H1 (cell line): ENCODE results near the gene TPD52L2. TPM values are rescaled to one million over a fixed set of nuclear protein-coding genes. Genes with fewer than 3 reads are reported as not detected.

ENCODE experiments used
- CBX5 ChIP-seq: fragments of 300-800, 300-1000 bp; sonication (generic); IDR thresholded peaks from 2 replicates; pipeline ENCODE4 v1.7.1; 2016; ENCODE audit warnings: antibody characterized with exemption, low read length, low read depth
- FOSL1 ChIP-seq: IDR thresholded peaks from 2 replicates; pipeline ENCODE4 v1.6.1; 2011; ENCODE audit warnings: mild to moderate bottlenecking, low read depth, low read length, moderate library complexity; ENCODE audit not compliant: insufficient read depth
- JUND ChIP-seq: IDR thresholded peaks from 2 replicates; pipeline ENCODE4 v1.6.1; 2011; ENCODE audit warnings: mild to moderate bottlenecking, improper control_type of control experiment, low read length
- KDM4A ChIP-seq: IDR thresholded peaks from one replicate; pipeline ENCODE4 v1.7.1; 2012; ENCODE audit warnings: low read depth, mild to moderate bottlenecking, moderate library complexity, low read length, inconsistent platforms; ENCODE audit not compliant: severe bottlenecking
- KDM5A ChIP-seq: fragments of 200-600 bp; IDR thresholded peaks from 2 replicates; pipeline ENCODE4 v1.7.1; 2012; ENCODE audit warnings: mild to moderate bottlenecking, low read length, inconsistent platforms, mixed read lengths
- NANOG ChIP-seq: IDR thresholded peaks from 2 replicates; pipeline ENCODE4 v1.6.1; 2011; ENCODE audit warnings: low read length, low read depth, mild to moderate bottlenecking, inconsistent platforms; ENCODE audit not compliant: insufficient read depth, poor library complexity, severe bottlenecking
- POU5F1 ChIP-seq: IDR thresholded peaks from 2 replicates; pipeline ENCODE4 v1.6.1; 2011; ENCODE audit warnings: low read depth, mild to moderate bottlenecking, low read length, moderate library complexity
- RFX5 ChIP-seq: IDR thresholded peaks from 2 replicates; pipeline ENCODE4 v1.6.1; 2011; ENCODE audit warnings: low read depth, low read length, improper control_type of control experiment, borderline replicate concordance
- SIRT6 ChIP-seq: IDR thresholded peaks from one replicate; pipeline ENCODE4 v1.7.1; 2012; ENCODE audit warnings: low read length, inconsistent platforms
- SIX5 ChIP-seq: IDR thresholded peaks from 2 replicates; pipeline ENCODE4 v1.6.1; 2011; ENCODE audit warnings: mild to moderate bottlenecking, low read depth, low read length
- SP1 ChIP-seq: IDR thresholded peaks from 2 replicates; pipeline ENCODE4 v1.6.1; 2011; ENCODE audit warnings: low read depth, low read length
- SP4 ChIP-seq: IDR thresholded peaks from 2 replicates; pipeline ENCODE4 v1.6.1; 2012; ENCODE audit warnings: low read length, inconsistent platforms
- SUZ12 ChIP-seq: fragments of 200-600 bp; sonication (generic); IDR thresholded peaks from 2 replicates; pipeline ENCODE4 v1.6.1; 2012; ENCODE audit warnings: mild to moderate bottlenecking, inconsistent platforms, low read length, moderate library complexity, mixed read lengths
- TAF7 ChIP-seq: optimal IDR thresholded peaks from 2 replicates; pipeline ENCODE3; 2011; ENCODE audit warnings: low read depth, mild to moderate bottlenecking, inconsistent platforms, low read length, moderate library complexity, borderline replicate concordance
- TCF12 ChIP-seq: IDR thresholded peaks from 2 replicates; pipeline ENCODE4 v1.6.1; 2011; ENCODE audit warnings: low read depth, mild to moderate bottlenecking, low read length
- polyA plus RNA-seq, 7 experiments: library from polyadenylated mRNA; depleted of rRNA in 3 of 7; stranded (reverse) in 5 of 7; unstranded in 2 of 7; fragments of >200 nt in 5 of 7; fragments of 200-250 nt in 2 of 7; gene quantifications; 1 replicate in 5 of 7; 2 replicates in 1 of 7; 4 replicates in 1 of 7; pipeline versions ENCODE4 v1.2.1 to v1.2.3, GENCODE V29; 2011 to 2013; ENCODE audit warnings: missing spikeins in 2 of 7, mixed read lengths in 2 of 7
- total RNA-seq: library from RNA; stranded (reverse); fragmentation: NEBNext Ultra II Directional; extraction: Animal tissue kit (Norgen Biotek cat#: 25700); gene quantifications from 2 replicates; pipeline ENCODE4 v1.2.1, GENCODE V29; 2021
- TF ChIP-seq, protein P1 (sequence below): IDR thresholded peaks from 2 replicates; pipeline ENCODE4 v1.6.1; 2012; ENCODE audit warnings: low read length, inconsistent platforms
- TF ChIP-seq, protein P2 (sequence below): IDR thresholded peaks from 2 replicates; pipeline ENCODE4 v1.6.1; 2011; ENCODE audit warnings: low read length, improper control_type of control experiment
- TF ChIP-seq, protein P3 (sequence below), 3 experiments: IDR thresholded peaks; 1 replicate in 2 of 3; 2 replicates in 1 of 3; pipeline versions ENCODE4 v1.5.1 to v1.6.1; 2011; ENCODE audit warnings: low read length in 3 of 3, mild to moderate bottlenecking in 3 of 3, inconsistent platforms in 2 of 3, low read depth in 1 of 3, moderate library complexity in 1 of 3; ENCODE audit not compliant: insufficient read depth in 1 of 3; ENCODE audit errors: control extremely low read depth in 1 of 3
- TF ChIP-seq, protein P4 (sequence below): IDR thresholded peaks from 2 replicates; pipeline ENCODE4 v1.6.1; 2012; ENCODE audit warnings: inconsistent platforms

Gene TPD52L2
- total and polyA plus RNA-seq, 2 of the 8 experiments (the other 6 are each of a cell fraction or from before 2014, with no cell fraction given) = 77.1 to 80.2 TPM

DNA sequence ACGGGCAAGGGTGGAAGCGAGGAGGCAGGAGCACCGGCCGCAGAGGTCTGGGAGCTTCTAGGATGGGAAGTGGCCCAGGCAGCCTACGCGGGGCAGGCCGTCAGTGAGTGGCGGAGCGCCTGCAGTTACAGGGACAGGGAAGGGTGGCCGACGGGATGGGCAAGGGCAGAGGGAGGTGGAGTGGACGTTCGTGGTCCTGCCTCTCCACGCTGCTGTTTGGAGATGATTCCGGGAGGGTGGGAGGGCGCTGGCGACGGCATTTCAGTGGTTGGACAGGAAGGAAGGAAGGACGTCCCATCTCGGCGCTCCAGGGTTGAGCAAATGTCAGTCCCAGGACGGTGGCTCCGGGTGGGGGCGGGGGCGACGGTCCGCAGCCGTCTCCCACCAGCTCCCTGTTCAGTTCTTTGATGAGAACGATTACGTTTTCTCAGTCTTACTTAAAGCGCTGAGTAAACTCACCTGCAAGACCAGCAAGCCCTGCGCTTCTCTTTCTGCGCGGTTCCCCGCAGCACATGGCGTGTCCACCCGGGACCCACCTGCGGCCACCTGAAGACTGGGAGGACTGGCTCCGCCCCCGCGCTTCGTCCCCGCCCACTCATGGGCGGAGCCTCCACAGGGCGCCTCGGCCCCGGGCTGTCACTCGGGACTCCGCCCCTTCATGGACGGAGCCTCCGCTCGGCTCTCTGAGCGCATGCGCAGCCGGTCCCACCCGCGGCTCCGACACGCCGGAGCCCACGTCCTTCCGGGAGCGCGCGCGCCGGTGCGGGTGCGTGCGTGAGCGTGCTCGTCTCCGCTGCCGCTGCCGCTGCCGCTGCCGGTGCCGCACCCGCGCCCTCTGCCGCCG is 29.5 kb downstream of the TPD52L2 start, which contains the start of gene DNAJC5 (continued):
- TF ChIP-seq, protein P1, sequence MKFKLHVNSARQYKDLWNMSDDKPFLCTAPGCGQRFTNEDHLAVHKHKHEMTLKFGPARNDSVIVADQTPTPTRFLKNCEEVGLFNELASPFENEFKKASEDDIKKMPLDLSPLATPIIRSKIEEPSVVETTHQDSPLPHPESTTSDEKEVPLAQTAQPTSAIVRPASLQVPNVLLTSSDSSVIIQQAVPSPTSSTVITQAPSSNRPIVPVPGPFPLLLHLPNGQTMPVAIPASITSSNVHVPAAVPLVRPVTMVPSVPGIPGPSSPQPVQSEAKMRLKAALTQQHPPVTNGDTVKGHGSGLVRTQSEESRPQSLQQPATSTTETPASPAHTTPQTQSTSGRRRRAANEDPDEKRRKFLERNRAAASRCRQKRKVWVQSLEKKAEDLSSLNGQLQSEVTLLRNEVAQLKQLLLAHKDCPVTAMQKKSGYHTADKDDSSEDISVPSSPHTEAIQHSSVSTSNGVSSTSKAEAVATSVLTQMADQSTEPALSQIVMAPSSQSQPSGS = no peak
- TF ChIP-seq, protein P2, sequence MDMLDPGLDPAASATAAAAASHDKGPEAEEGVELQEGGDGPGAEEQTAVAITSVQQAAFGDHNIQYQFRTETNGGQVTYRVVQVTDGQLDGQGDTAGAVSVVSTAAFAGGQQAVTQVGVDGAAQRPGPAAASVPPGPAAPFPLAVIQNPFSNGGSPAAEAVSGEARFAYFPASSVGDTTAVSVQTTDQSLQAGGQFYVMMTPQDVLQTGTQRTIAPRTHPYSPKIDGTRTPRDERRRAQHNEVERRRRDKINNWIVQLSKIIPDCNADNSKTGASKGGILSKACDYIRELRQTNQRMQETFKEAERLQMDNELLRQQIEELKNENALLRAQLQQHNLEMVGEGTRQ = no peak
- no peak for TF ChIP-seq SIRT6
- TF ChIP-seq, protein P3, sequence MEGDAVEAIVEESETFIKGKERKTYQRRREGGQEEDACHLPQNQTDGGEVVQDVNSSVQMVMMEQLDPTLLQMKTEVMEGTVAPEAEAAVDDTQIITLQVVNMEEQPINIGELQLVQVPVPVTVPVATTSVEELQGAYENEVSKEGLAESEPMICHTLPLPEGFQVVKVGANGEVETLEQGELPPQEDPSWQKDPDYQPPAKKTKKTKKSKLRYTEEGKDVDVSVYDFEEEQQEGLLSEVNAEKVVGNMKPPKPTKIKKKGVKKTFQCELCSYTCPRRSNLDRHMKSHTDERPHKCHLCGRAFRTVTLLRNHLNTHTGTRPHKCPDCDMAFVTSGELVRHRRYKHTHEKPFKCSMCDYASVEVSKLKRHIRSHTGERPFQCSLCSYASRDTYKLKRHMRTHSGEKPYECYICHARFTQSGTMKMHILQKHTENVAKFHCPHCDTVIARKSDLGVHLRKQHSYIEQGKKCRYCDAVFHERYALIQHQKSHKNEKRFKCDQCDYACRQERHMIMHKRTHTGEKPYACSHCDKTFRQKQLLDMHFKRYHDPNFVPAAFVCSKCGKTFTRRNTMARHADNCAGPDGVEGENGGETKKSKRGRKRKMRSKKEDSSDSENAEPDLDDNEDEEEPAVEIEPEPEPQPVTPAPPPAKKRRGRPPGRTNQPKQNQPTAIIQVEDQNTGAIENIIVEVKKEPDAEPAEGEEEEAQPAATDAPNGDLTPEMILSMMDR (IDR thresholded peaks at IDR 0.05; ENCODE audit: control extremely low read depth in 1 of 3, insufficient read depth in 1 of 3, low read depth in 1 of 3, low read length in 3 of 3) = no peak
- no peak for TF ChIP-seq FOSL1
- TF ChIP-seq, protein P4, sequence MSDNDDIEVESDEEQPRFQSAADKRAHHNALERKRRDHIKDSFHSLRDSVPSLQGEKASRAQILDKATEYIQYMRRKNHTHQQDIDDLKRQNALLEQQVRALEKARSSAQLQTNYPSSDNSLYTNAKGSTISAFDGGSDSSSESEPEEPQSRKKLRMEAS = peak; percentile 72
- no peak for TF ChIP-seq RFX5
- peak; percentile 61; the same call in 1 of the 2 replicates for TF ChIP-seq SP4
- TF ChIP-seq KDM4A = peak; percentile 80
- no peak for TF ChIP-seq KDM5A
- no peak for TF ChIP-seq NANOG
- peak; percentile 63; the same call in 1 of the 2 replicates for TF ChIP-seq SUZ12
- TF ChIP-seq TAF7 = no peak
- no peak for TF ChIP-seq JUND
- no peak for TF ChIP-seq POU5F1
- no peak for TF ChIP-seq TCF12
- peak; percentile 75 for TF ChIP-seq SP1
- no peak for TF ChIP-seq CBX5
- no peak for TF ChIP-seq SIX5
